ENCODE measurements around the gene SLC2A1.

GRCh38 chr1:42923367-42924081, 35.1 kb downstream of the SLC2A1 start:
- no peak for TF ChIP-seq MTA1 (IDR thresholded peaks at IDR 0.05; ENCODE audit: borderline replicate concordance)
- no peak for TF ChIP-seq DNMT1 (IDR thresholded peaks at IDR 0.05)
